HG03432 (cell line): ENCODE results near the gene C6orf15.
"Not testable (repeated sequence)": the region's sequence is repeated elsewhere in the genome, so short reads cannot be mapped to it uniquely, and the experiment has no call there.

Experiments used
- ATAC-seq: cut with Tn5 transposase; IDR thresholded peaks from one replicate; pipeline ENCODE4 v1.9.1; 2021; ENCODE audit warnings: mild to moderate bottlenecking, moderate library complexity; ENCODE audit not compliant: unreplicated experiment

C6orf15 gene

GRCh38 chr6:31070711-31071197 is 41.6 kb downstream of the C6orf15 start:
- ATAC-seq = no peak

GRCh38 chr6:31068669-31069340 is 43.6 kb downstream of the C6orf15 start:
- no peak for ATAC-seq

- not testable (repeated sequence) for ATAC-seq
These were observed 44.3 kb downstream of the C6orf15 start for GRCh38 chr6:31067891-31068668.

GRCh38 chr6:31067028-31067427 is 45.3 kb downstream of the C6orf15 start:
- ATAC-seq = not testable (repeated sequence)

- no peak for ATAC-seq
These were observed 46.8 kb downstream of the C6orf15 start for GRCh38 chr6:31065556-31065955.

- no peak for ATAC-seq
These were observed 48.4 kb downstream of the C6orf15 start for GRCh38 chr6:31063906-31064435.
